Kidney epithelial cell (primary cell): ENCODE results near the gene DUS3L. TPM values are rescaled to one million over a fixed set of nuclear protein-coding genes. Genes with fewer than 3 reads are reported as not detected.

ENCODE experiments used
- DNase-seq: peaks from one replicate; pipeline ENCODE4 v3.0.0-alpha.2; 2010; ENCODE audit warnings: low read depth
- H3K27me3 ChIP-seq: 2 replicates; pipeline ENCODE4 v1.6.0; 2011; ENCODE audit warnings: low read length; ENCODE audit not compliant: control insufficient read depth, insufficient read depth
- H3K36me3 ChIP-seq: 2 replicates; pipeline ENCODE4 v1.5.1; 2011; ENCODE audit warnings: low read length; ENCODE audit not compliant: control insufficient read depth, insufficient read depth
- H3K4me3 ChIP-seq: 2 replicates; pipeline ENCODE4 v1.5.1; 2011; ENCODE audit warnings: low read depth, mild to moderate bottlenecking, control low read depth, low read length
- total RNA-seq: library from RNA; depleted of rRNA; stranded (reverse); fragments of >200 nt; gene quantifications from 2 replicates; pipeline ENCODE4 v1.2.3, GENCODE V29; 2015
- TF ChIP-seq, protein P1 (sequence below): IDR thresholded peaks from 2 replicates; pipeline ENCODE4 v1.5.1; 2011; ENCODE audit warnings: mild to moderate bottlenecking, moderate library complexity, low read length, control low read depth, inconsistent platforms; ENCODE audit not compliant: insufficient read depth, poor library complexity, severe bottlenecking

Gene DUS3L
- total RNA-seq, 1 donor from 2014 or later, result 43.4 TPM

GRCh38 chr19:5803752-5804515 lies 13.0 kb upstream of the DUS3L start:
- TF ChIP-seq, protein P1, sequence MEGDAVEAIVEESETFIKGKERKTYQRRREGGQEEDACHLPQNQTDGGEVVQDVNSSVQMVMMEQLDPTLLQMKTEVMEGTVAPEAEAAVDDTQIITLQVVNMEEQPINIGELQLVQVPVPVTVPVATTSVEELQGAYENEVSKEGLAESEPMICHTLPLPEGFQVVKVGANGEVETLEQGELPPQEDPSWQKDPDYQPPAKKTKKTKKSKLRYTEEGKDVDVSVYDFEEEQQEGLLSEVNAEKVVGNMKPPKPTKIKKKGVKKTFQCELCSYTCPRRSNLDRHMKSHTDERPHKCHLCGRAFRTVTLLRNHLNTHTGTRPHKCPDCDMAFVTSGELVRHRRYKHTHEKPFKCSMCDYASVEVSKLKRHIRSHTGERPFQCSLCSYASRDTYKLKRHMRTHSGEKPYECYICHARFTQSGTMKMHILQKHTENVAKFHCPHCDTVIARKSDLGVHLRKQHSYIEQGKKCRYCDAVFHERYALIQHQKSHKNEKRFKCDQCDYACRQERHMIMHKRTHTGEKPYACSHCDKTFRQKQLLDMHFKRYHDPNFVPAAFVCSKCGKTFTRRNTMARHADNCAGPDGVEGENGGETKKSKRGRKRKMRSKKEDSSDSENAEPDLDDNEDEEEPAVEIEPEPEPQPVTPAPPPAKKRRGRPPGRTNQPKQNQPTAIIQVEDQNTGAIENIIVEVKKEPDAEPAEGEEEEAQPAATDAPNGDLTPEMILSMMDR, result peak; percentile 95
- DNase-seq, result no peak
- H3K27me3 ChIP-seq, result peaks cover 35% of the 10 kb centered on the region
- no peaks in the 10 kb centered on the region for H3K36me3 ChIP-seq
- no peak overlapping the region for H3K4me3 ChIP-seq

DNA sequence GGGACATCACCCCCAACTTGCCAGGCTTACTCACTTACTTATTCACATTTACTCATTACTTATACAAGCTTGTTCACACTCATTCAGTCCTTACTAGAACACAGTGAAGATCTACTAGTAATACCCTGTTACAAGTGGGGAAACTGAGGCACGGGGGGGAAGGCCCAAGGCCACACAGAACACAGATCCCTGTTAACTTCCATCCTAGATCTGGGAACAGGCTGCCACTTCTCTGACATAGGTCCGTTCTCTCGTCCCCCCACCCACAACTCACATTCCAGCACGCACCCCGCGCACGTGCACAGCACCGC lies 12.4 kb upstream of the DUS3L start:
- Histone ChIP-seq H3K27me3 (peaks cover 35% of the 10 kb centered on the region), H3K36me3 (no peaks in the 10 kb centered on the region), H3K4me3 (no peak overlapping the region)
- TF ChIP-seq, protein P1, result no peak
- DNase-seq, result no peak

DNA sequence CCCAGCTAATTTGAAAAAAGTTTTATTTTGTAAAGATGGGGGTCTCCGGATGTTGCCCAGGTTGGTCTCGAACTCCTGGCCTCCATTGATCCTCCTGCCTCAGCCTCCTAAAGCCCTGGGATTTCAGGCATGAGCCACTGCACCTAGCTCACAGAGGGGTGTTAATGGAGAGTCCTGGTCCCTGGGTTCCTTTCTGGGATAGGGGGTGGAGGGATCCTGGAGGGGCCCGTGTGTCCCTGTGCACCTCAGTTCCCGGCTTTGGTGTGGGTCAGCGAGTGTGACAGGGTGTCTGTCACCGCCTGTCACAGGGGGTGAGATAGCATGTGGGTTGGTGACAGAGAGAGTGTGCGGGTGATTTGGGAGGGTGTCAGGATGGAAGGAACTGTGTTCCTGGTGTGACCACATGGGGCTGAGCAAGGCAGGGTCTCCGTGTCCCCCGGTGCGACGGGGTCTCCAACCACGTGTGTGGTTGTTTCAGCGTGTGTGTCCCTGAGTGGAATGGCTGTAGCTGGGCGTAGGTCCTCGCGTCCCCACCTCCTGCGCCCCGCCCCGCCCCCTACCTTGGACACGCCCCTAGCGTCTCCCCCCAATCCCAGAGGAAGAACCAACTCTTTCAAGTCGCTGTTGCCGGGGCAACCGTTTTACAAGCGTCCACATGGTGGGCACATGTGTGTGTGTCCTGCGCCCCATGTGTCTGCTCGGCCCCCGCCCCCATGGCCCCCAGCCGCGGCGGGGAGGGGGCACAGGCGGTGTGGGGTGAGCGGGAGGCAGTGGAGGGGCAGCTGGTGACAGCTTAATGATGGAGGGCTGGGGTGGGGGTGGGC lies 11.0 kb upstream of the DUS3L start:
- Histone ChIP-seq H3K27me3 (peaks cover 33% of the 10 kb centered on the region), H3K4me3 (no peak overlapping the region), H3K36me3 (no peaks in the 10 kb centered on the region)
- DNase-seq, result no peak
- TF ChIP-seq, protein P1, result no peak

DNA sequence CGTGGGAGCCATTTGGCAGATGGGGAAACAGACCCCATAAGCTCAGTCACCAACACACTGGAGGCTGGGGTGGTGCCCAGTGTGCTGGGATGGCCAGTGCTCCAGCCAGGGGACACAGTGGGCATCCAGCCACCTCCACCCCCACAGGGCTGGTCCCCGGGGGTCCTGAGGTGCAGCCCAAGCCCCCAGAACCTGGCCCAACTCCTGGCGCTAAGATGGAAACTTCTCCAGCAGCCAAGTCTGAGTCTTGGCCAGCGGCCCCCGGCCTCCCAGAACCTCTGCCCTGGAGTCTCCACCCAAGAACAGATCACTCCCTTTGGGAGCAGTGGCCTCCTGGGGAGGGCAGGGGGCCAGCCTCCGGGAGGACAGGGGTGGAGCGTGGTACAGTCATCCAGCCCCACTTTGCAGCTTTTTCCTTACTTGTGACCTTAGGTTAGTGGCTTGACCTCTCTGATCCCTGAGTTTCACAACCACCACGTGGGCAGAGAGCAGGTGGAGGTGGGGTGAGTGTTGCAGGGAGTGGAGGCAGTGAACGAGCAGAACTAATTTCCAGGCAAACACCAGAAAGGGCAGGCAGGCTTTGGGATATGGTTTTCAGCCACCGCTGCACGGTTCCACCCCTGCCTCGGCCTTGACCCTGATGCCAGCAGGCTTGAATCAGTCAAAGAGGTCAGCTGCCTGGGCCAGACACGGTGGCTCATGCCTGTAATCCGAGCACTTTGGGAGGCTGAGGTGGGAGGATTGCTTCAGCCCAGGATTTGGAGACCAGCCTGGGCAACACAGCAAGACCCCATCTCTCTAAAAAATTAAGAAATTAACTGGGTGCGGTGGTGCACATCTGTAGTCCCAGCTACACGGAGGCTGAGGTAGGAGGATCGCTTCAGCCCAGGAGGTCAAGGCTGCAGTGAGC lies 9.7 kb upstream of the DUS3L start:
- H3K36me3 ChIP-seq, result no peaks in the 10 kb centered on the region
- DNase-seq, result no peak
- TF ChIP-seq, protein P1, result no peak
- H3K27me3 ChIP-seq, result peaks cover 24% of the 10 kb centered on the region
- H3K4me3 ChIP-seq, result no peak overlapping the region

GRCh38 chr19:5799247-5800241 lies 8.6 kb upstream of the DUS3L start:
- H3K4me3 ChIP-seq, result no peak overlapping the region
- TF ChIP-seq, protein P1, result no peak
- no peaks in the 10 kb centered on the region for H3K36me3 ChIP-seq
- no peak for DNase-seq
- peaks cover 18% of the 10 kb centered on the region for H3K27me3 ChIP-seq
